ENCODE results near the gene C5orf63.

GRCh38 chr5:127003798-127004495, 69.4 kb downstream of the C5orf63 start:
- no peak for TF ChIP-seq EZH2 (IDR thresholded peaks at IDR 0.05; ENCODE audit: borderline replicate concordance, low read depth, low read length, poor library complexity, severe bottlenecking)
- no peak for TF ChIP-seq CTCF (conservative IDR thresholded peaks at IDR 0.05; ENCODE audit: low read depth, low read length)

All from A673 (cell line).